Central memory CD8-positive, alpha-beta T cell (primary cell): ENCODE data around the gene SH2D4B.
A peak's percentile ranks its signal among the peaks of the same experiment; 100 is the strongest.

ENCODE experiments used
- ATAC-seq: fragments of 150-1000 bp; cut with Tn5 transposase; replicated peaks from 2 replicates; pipeline ENCODE4 v1.10.0; 2022; ENCODE audit warnings: mild to moderate bottlenecking, moderate FRiP score, moderate number of reproducible peaks; ENCODE audit not compliant: poor library complexity, severe bottlenecking; ENCODE audit errors: extremely low read depth
- DNase-seq, 2 donors: peaks; one replicate each; pipeline ENCODE4 v3.0.0; 2021; ENCODE audit warnings: low spot score in 2 of 2
- H3K27ac Mint-ChIP-seq: one replicate; pipeline ENCODE4 v1.8.0; 2022; ENCODE audit warnings: low read depth, mild to moderate bottlenecking, moderate library complexity, mixed read lengths
- H3K27me3 Mint-ChIP-seq: one replicate; pipeline ENCODE4 v1.8.0; 2022; ENCODE audit warnings: mixed read lengths
- H3K36me3 Mint-ChIP-seq: one replicate; pipeline ENCODE4 v1.8.0; 2022; ENCODE audit warnings: mild to moderate bottlenecking, moderate library complexity, mixed read lengths; ENCODE audit not compliant: insufficient read depth
- H3K4me1 Mint-ChIP-seq: one replicate; pipeline ENCODE4 v1.8.0; 2022; ENCODE audit warnings: mixed read lengths
- H3K4me3 Mint-ChIP-seq: one replicate; pipeline ENCODE4 v1.8.0; 2022; ENCODE audit warnings: mild to moderate bottlenecking, moderate library complexity, mixed read lengths
- H3K9me3 Mint-ChIP-seq: one replicate; pipeline ENCODE4 v1.8.0; 2022; ENCODE audit warnings: mixed read lengths

SH2D4B gene

DNA sequence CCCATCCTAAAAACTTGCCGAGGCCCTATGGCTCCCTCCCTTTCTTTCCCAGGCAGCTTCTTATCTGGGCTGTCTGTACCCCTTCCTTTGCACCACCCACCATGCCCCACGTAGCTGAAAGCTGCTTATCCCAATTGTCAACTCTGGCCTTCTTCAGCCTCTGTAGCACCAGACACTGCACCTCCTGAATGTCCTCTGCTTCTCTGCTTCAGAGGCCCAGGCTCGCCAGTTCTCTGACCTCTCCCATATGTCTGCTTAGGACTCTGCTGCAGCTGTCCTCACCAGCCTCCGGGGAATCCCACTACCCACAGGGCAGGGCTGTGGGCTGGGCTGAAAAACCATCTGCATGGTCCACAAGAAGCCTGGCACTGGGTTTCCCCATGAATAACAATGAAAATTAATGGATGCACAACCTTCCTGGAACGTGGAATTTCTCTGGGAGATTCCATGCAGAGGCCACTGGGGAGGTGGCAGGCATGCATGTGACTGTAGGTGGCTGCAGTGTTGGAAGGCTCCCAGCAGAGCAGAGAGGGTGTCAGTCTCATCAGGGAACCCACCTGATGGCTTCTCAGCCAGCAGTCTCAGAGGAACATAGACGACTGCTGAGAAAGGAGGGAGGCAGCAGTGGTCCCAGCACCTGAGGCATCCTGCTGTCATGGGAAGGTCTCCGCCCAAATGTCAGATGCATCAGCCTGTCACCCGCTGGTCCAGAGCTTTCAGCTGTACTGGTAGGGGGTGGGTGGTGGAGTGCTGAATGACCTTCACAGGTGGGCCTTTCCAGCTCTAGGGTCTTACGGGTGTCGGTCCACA lies 16.8 kb upstream of the SH2D4B start:
- H3K9me3 Mint-ChIP-seq = no peaks in the 10 kb centered on the region

DNA sequence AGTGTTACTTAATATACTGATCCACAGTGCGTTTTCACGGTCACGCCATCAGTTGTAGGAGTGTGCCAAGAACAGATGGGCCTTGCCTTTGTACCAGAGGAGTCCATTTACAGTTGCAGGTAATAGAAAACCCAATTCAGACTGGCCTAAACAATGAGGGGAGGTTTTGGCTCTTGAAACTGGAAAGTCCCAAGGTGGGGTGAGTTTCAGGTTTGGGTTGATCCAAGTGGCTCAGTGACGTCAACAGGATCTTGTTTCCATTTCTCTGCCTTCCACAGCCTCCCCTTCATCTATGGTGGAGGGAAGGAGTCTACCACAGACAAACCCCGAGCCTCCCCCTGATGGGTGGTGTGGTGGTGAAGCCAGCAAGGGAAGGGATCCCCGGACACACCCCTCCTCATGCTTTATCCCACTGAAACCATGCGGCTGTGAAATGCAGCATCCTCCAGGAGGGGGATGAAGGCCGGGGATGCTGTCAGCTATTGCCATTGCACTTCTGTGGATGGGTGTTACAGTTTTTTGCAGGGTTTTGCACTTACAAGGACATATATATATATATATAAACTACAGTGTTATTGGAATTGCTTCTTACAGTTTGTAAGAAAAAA lies 14.8 kb upstream of the SH2D4B start:
- DNase-seq = no peak
- peak; percentile 21 for ATAC-seq
- H3K36me3 Mint-ChIP-seq = peaks cover 27% of the 10 kb centered on the region
- H3K4me1 Mint-ChIP-seq = peaks cover 50% of the 10 kb centered on the region
- no peaks in the 10 kb centered on the region for H3K9me3 Mint-ChIP-seq
- peak overlapping the region; percentile 41 for H3K27ac Mint-ChIP-seq
- H3K4me3 Mint-ChIP-seq = no peak overlapping the region
- no peaks in the 10 kb centered on the region for H3K27me3 Mint-ChIP-seq

More for the DNA sequence above, 16.8 kb upstream of the SH2D4B start:
- Mint-ChIP-seq H3K4me1 (peaks cover 40% of the 10 kb centered on the region), H3K4me3 (no peak overlapping the region), H3K27me3 (no peaks in the 10 kb centered on the region), H3K36me3 (peaks cover 42% of the 10 kb centered on the region), H3K27ac (peak overlapping the region; percentile 79)
- DNase-seq (no peak), ATAC-seq (no peak)

DNA sequence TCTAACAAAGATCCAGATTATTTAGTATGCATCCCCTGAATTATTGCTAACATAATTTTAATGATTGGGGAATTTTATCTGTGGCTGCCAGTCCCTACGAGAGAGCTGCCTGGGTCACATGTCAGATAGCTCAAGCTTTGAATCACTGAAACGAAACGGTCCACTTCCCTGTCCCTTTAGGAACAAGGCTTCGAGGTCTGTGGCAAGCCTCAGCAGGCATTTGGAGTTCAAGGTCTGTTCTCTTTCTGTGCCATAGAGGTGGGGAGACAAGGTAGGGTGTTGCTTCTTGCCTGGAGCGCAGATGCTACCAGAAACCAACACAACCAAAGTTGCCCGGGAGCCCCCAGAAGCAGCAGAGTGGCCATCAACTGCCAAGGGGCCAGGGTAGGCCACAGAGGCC lies 13.9 kb upstream of the SH2D4B start:
- no peak overlapping the region for H3K4me3 Mint-ChIP-seq
- H3K27ac Mint-ChIP-seq = peak overlapping the region; percentile 41
- peaks cover 21% of the 10 kb centered on the region for H3K36me3 Mint-ChIP-seq
- H3K27me3 Mint-ChIP-seq = no peaks in the 10 kb centered on the region
- DNase-seq (no peak), ATAC-seq (no peak)
- peaks cover 46% of the 10 kb centered on the region for H3K4me1 Mint-ChIP-seq
- H3K9me3 Mint-ChIP-seq = no peaks in the 10 kb centered on the region

DNA sequence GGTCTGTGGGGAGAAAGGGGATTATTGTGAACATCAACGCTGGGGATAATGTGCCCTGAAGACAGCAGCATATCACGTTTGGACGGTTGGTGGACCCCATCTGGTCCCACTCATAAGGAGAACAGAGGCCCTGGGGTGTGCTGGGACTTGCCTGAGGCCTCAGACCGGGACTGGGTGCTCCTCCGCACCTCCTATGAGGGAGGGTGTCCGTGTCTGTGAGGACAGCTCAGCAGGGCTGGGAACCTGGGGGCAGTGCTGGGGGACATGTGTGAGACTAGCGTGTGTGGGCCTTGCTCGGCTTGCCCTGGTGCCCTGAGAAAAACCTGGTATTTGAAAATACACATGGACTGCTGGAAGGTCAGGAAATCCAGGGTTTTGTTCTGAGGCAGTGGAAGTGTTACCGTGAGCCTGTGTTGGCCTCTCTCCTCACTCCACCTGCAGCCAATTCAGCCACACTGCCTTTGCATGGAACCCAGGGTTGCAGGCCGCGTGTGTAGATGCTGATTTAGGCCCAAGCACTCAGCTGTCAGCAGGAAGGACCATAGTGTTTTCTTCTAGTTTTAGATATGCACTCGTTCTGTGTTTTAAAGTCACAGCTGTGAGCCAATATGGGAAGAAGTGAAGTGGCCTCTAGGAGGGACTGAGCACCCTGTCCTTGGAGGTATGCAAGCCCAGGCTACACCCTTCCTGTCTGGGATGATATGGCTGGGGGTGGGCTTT lies 13.4 kb upstream of the SH2D4B start:
- peak overlapping the region; percentile 41 for H3K27ac Mint-ChIP-seq
- H3K36me3 Mint-ChIP-seq = peaks cover 20% of the 10 kb centered on the region
- H3K27me3 Mint-ChIP-seq = no peaks in the 10 kb centered on the region
- ATAC-seq (no peak), DNase-seq (no peak)
- H3K4me1 Mint-ChIP-seq = peaks cover 49% of the 10 kb centered on the region
- H3K4me3 Mint-ChIP-seq = no peak overlapping the region
- H3K9me3 Mint-ChIP-seq = no peaks in the 10 kb centered on the region

DNA sequence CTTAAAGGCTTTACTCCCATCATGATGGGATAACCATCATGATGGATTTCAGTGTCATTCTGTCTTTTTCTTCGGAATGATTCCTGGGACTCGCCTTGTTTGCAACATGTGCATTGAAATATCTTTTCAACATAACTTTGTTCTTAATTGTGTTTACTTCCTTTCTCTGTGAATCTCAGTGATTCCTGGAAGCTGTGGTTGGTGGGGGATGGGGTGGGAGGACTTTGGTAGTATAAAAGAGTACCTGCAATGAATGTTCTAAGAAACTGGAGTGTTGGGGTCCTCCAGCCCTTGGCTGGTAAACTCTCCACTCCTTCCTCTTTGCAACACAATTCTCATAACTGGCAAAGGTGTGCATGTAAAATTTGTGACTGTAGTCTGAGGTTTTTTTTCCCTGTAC lies 11.5 kb upstream of the SH2D4B start:
- ATAC-seq (no peak), DNase-seq (no peak)
- no peak overlapping the region for H3K4me3 Mint-ChIP-seq
- no peaks in the 10 kb centered on the region for H3K9me3 Mint-ChIP-seq
- peaks cover 11% of the 10 kb centered on the region for H3K36me3 Mint-ChIP-seq
- H3K27me3 Mint-ChIP-seq = no peaks in the 10 kb centered on the region
- H3K27ac Mint-ChIP-seq = peak overlapping the region; percentile 8
- peaks cover 57% of the 10 kb centered on the region for H3K4me1 Mint-ChIP-seq

DNA sequence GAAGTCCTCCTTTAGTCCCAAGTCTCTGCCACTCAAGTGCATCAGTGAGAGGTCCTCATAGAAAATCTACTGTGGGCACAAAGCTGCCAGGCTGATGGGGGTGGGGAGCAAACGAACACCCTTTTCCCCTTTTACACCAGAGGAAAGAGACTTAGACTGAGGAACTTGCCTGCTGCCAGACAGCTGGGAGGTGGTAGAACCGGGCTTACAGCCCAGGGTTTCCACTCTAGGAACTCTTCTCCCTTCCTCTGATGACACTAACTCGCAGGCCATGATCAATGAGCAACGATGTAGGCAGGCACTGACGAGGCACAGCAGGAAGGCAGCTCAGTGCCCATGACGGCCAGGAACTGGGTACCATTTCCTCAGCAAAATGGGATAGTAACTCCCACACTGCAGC lies 11.0 kb upstream of the SH2D4B start:
- Mint-ChIP-seq H3K27me3 (no peaks in the 10 kb centered on the region), H3K27ac (no peak overlapping the region), H3K4me1 (peaks cover 61% of the 10 kb centered on the region), H3K4me3 (no peak overlapping the region), H3K9me3 (no peaks in the 10 kb centered on the region), H3K36me3 (peaks cover 9% of the 10 kb centered on the region)
- DNase-seq (no peak), ATAC-seq (no peak)

DNA sequence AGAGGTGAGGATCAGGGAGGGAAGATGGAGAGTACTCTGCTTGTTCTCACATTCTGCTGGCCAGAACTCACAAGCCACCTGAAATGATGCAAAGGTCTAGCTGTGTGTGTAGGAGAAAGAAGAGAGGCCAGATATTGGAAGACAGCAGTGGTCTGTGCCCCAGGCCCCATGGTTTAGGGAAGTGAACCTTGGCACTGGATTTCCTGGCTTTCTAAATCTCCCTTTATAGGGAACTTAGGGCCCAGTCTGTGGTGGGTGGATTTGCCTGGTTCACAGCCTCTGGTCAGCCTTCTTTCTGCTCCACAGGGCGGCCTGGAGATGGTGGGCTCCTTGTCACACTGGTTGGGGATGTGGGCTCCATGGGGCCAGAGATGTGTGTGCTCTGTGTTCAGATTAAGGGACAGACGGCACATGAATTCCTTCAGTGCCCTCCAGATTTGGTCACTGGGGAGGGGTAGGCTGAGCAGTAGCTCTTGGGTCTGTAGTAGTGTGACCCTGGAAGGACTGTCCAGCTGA lies 9.5 kb upstream of the SH2D4B start:
- Mint-ChIP-seq H3K4me1 (peaks cover 62% of the 10 kb centered on the region), H3K4me3 (no peak overlapping the region), H3K27me3 (no peaks in the 10 kb centered on the region), H3K27ac (no peak overlapping the region), H3K9me3 (no peaks in the 10 kb centered on the region), H3K36me3 (peaks cover 8% of the 10 kb centered on the region)
- ATAC-seq (no peak), DNase-seq (no peak)

DNA sequence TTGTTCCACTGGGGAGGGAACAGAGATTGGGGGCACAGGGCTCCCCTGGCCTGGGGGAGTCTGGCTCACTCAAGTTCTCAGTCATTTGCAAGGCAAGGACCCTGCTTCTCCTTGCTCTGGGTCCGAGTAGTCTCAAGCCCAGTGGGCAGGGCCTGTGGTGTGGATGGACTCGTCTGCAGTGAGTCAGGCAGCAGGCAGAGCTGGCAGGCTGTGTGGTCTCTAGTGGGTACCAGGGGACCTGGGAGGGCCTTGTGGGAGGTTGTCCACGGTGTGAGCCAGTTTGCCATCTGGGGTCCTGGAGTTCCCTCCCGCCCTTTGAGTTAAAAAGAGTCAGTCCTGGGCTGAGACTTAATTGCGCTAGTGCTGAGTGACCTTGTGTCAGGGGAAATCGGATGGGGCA lies 8.8 kb upstream of the SH2D4B start:
- Mint-ChIP-seq H3K27me3 (no peaks in the 10 kb centered on the region), H3K27ac (peak overlapping the region; percentile 45), H3K36me3 (peaks cover 7% of the 10 kb centered on the region), H3K9me3 (no peaks in the 10 kb centered on the region), H3K4me1 (peaks cover 57% of the 10 kb centered on the region), H3K4me3 (no peak overlapping the region)
- DNase-seq (no peak), ATAC-seq (no peak)

DNA sequence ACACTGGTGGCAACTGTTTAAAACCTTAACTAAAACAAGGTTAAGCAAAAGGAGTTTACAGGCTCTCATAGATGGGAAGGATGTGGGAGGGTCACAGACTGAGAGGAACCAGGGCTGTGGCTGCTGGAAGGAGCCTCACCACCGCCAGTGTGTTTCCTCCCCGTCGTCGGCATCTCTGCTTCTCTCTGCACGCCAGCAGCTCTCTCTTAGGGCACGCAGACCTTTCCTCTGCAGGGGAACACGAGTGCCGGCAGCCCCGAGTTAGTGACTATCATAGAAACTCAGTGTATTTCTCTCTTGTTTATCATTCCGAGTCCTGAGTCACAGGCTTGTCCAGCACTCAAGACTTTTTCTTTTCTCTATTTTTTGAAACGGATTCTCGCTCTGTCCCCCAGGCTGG lies 8.1 kb upstream of the SH2D4B start:
- Mint-ChIP-seq H3K4me1 (peaks cover 50% of the 10 kb centered on the region), H3K27ac (peak overlapping the region; percentile 45), H3K4me3 (no peak overlapping the region), H3K27me3 (no peaks in the 10 kb centered on the region), H3K36me3 (peaks cover 6% of the 10 kb centered on the region), H3K9me3 (no peaks in the 10 kb centered on the region)
- DNase-seq (no peak), ATAC-seq (peak; percentile 82)

DNA sequence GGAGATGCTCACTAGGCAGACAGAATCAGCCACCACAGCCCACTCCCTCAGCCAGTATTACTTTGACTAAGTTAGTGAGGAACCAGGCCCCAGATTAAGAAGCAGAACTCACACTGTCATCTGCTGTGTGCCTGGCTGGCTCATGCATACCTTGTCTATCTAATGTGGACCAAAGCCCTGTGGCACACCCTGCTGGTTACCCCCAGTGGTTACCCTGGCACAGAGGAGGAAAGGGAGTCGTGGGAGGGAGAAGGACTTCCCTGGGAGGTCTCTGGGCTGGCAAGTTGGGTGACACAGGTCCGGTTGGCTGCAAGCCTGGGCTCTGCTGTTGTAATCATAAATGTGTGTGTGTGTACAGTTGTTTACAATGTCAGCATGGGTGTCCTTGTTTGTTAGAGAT lies 7.5 kb upstream of the SH2D4B start:
- no peak overlapping the region for H3K4me3 Mint-ChIP-seq
- no peaks in the 10 kb centered on the region for H3K9me3 Mint-ChIP-seq
- no peaks in the 10 kb centered on the region for H3K27me3 Mint-ChIP-seq
- no peak for DNase-seq
- peaks cover 7% of the 10 kb centered on the region for H3K36me3 Mint-ChIP-seq
- ATAC-seq = peak; percentile 52
- peak overlapping the region; percentile 45 for H3K27ac Mint-ChIP-seq
- H3K4me1 Mint-ChIP-seq = peaks cover 48% of the 10 kb centered on the region

DNA sequence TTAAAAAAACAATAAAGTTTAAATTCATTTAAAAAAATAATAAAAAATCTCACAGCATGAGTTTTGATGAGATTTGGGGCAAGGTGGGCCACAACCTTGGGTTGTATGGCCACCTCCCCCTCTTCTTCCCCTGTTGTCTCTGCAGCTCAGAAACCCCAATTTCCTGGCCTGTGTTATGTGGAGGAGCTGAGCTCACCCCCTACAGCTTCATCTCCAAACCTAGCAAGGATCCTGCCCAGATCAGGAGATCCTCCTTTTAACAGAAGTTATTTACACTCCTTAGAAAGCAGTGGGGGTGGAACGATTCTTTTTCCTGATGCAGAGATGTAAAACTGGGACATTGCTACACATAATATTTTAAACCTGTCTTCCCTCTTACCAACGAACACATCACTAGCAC lies 6.9 kb upstream of the SH2D4B start:
- Mint-ChIP-seq H3K36me3 (peaks cover 11% of the 10 kb centered on the region), H3K4me3 (peak overlapping the region; percentile 14), H3K27me3 (no peaks in the 10 kb centered on the region), H3K9me3 (no peaks in the 10 kb centered on the region), H3K4me1 (peaks cover 50% of the 10 kb centered on the region), H3K27ac (peak overlapping the region; percentile 36)
- DNase-seq (no peak), ATAC-seq (peak; percentile 30)

DNA sequence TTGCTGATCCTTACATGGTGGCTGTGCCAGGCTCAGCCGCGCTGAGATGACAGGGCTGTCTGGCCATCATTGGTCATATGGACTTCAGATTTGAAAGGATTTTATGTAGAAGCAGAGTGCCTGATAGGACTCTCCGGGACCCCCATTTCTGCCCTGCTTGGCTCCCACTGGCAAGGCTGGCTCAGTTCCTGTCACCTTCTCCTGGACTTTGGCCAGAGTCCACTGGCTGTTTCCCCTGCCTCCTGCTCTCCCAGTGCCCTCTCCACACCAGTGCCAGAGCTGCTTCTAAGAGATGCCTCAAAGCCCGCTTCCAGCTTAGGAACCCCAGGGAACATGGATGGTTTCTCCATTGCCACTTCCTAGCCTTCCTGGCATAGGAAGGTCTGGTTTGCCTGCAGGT lies 5.1 kb upstream of the SH2D4B start:
- peaks cover 52% of the 10 kb centered on the region for H3K4me1 Mint-ChIP-seq
- DNase-seq (no peak), ATAC-seq (no peak)
- no peak overlapping the region for H3K4me3 Mint-ChIP-seq
- no peaks in the 10 kb centered on the region for H3K9me3 Mint-ChIP-seq
- H3K27me3 Mint-ChIP-seq = no peaks in the 10 kb centered on the region
- H3K36me3 Mint-ChIP-seq = peaks cover 19% of the 10 kb centered on the region
- H3K27ac Mint-ChIP-seq = peak overlapping the region; percentile 83
